IMR-90 (cell line): ENCODE results near the gene SPIN3. TPM values are rescaled to one million over a fixed set of nuclear protein-coding genes. Genes with fewer than 3 reads are reported as not detected.

Experiments used
- ATAC-seq: fragments of 200-7000 bp; cut with Tn5 transposase; 2 replicates; pipeline ENCODE4 v1.9.1; 2020; ENCODE audit warnings: low read depth, mild to moderate bottlenecking, moderate library complexity
- BruUV-seq: library from RNA; stranded (reverse); fragments of 400-500 nt; replicated peaks from 2 replicates; lab custom pipeline; 2021; lab: Mats Ljungman, UMichigan
- CTCF ChIA-PET: fragments of 300-600 bp; formaldehyde crosslinking; extraction: SDS; loops from one replicate; lab custom pipeline; 2021; ENCODE audit warnings: antibody characterized with exemption; lab: Yijun Ruan, JAX
- POLR2A ChIA-PET: fragments of 300-600 bp; sonication (Branson Sonifier 250); formaldehyde crosslinking; loops from one replicate; lab custom pipeline; 2022; ENCODE audit warnings: antibody characterized with exemption; ENCODE audit not compliant: unreplicated experiment; lab: Charles Lee
- DNase-seq: peaks from one replicate; pipeline ENCODE4 v3.0.0; 2013
- H2AFZ ChIP-seq: replicated peaks from 2 replicates; pipeline ENCODE3; 2013; ENCODE audit warnings: low read length, mild to moderate bottlenecking; ENCODE audit not compliant: poor library complexity
- H2AK5ac ChIP-seq: 2 replicates; pipeline ENCODE4 v1.6.1; 2013; ENCODE audit warnings: low read depth, low read length, inconsistent platforms
- H2AK9ac ChIP-seq: replicated peaks from 2 replicates; pipeline ENCODE3; 2013; ENCODE audit warnings: mild to moderate bottlenecking, low read depth, low read length, moderate library complexity; ENCODE audit not compliant: poor library complexity
- H2BK120ac ChIP-seq: 2 replicates; pipeline ENCODE4 v1.6.1; 2013; ENCODE audit warnings: low read depth, low read length, inconsistent platforms
- H2BK15ac ChIP-seq: 3 replicates; pipeline ENCODE4 v1.6.1; 2013; ENCODE audit warnings: low read depth, low read length, inconsistent platforms
- H2BK20ac ChIP-seq: 2 replicates; pipeline ENCODE4 v1.6.1; 2013; ENCODE audit warnings: low read depth, mild to moderate bottlenecking, inconsistent platforms, low read length, moderate library complexity
- H2BK5ac ChIP-seq: 2 replicates; pipeline ENCODE4 v1.6.1; 2013; ENCODE audit warnings: mild to moderate bottlenecking, low read depth, low read length, inconsistent platforms; ENCODE audit not compliant: poor library complexity, severe bottlenecking
- H3K14ac ChIP-seq: replicated peaks from 2 replicates; pipeline ENCODE4 v1.6.1; 2013; ENCODE audit warnings: low read depth, low read length, inconsistent platforms
- H3K18ac ChIP-seq: 2 replicates; pipeline ENCODE4 v1.6.1; 2013; ENCODE audit warnings: low read depth, low read length, control low read depth
- H3K23ac ChIP-seq: 2 replicates; pipeline ENCODE4 v1.6.1; 2013; ENCODE audit warnings: low read depth, low read length, inconsistent platforms
- H3K27ac ChIP-seq: 2 replicates; pipeline ENCODE4 v1.5.1; 2013; ENCODE audit warnings: mild to moderate bottlenecking, control low read depth, low read length; ENCODE audit not compliant: insufficient read depth
- H3K27me3 ChIP-seq: 2 replicates; pipeline ENCODE4 v1.6.1; 2013; ENCODE audit warnings: low read length; ENCODE audit not compliant: control insufficient read depth, insufficient read depth
- H3K36me3 ChIP-seq: 2 replicates; pipeline ENCODE4 v1.6.1; 2013; ENCODE audit warnings: low read length, mixed read lengths; ENCODE audit not compliant: control insufficient read depth, insufficient read depth
- H3K4ac ChIP-seq: 2 replicates; pipeline ENCODE4 v1.6.1; 2013; ENCODE audit warnings: low read depth, low read length, inconsistent platforms
- H3K4me1 ChIP-seq: 2 replicates; pipeline ENCODE4 v1.6.1; 2013; ENCODE audit warnings: low read length, mixed read lengths; ENCODE audit not compliant: control insufficient read depth, insufficient read depth
- H3K4me2 ChIP-seq: 2 replicates; pipeline ENCODE4 v1.6.1; 2013; ENCODE audit warnings: low read depth, mild to moderate bottlenecking, control low read depth, low read length, moderate library complexity
- H3K4me3 ChIP-seq: 2 replicates; pipeline ENCODE4 v1.5.1; 2013; ENCODE audit warnings: low read depth, mild to moderate bottlenecking, control low read depth, low read length, moderate library complexity; ENCODE audit not compliant: insufficient read depth
- H3K56ac ChIP-seq: 2 replicates; pipeline ENCODE4 v1.6.1; 2013; ENCODE audit warnings: low read length, inconsistent platforms; ENCODE audit not compliant: insufficient read depth; ENCODE audit errors: extremely low read depth
- H3K79me1 ChIP-seq, 2 experiments: 2 replicates each; pipeline ENCODE4 v1.6.1; 2013; ENCODE audit warnings: low read length in 2 of 2, inconsistent platforms in 1 of 2, low read depth in 1 of 2
- H3K9ac ChIP-seq: 2 replicates; pipeline ENCODE4 v1.6.1; 2013; ENCODE audit warnings: low read depth, low read length, control low read depth
- H3K9me1 ChIP-seq: 2 replicates; pipeline ENCODE4 v1.6.1; 2013; ENCODE audit warnings: low read length, inconsistent platforms; ENCODE audit not compliant: insufficient read depth
- H3K9me3 ChIP-seq: 2 replicates; pipeline ENCODE4 v1.6.1; 2013; ENCODE audit warnings: low read length; ENCODE audit not compliant: control insufficient read depth, insufficient read depth
- H4K20me1 ChIP-seq: 2 replicates; pipeline ENCODE4 v1.6.1; 2013; ENCODE audit warnings: low read length, inconsistent platforms; ENCODE audit not compliant: insufficient read depth
- H4K5ac ChIP-seq: 2 replicates; pipeline ENCODE4 v1.6.1; 2013; ENCODE audit warnings: mild to moderate bottlenecking, low read depth, low read length, control low read depth
- H4K8ac ChIP-seq, 2 experiments: 2 replicates each; pipeline ENCODE4 v1.6.1; 2013; ENCODE audit warnings: low read depth in 2 of 2, low read length in 2 of 2, control low read depth in 1 of 2, inconsistent platforms in 1 of 2
- H4K91ac ChIP-seq: 2 replicates; pipeline ENCODE4 v1.6.1; 2013; ENCODE audit warnings: low read depth, low read length, inconsistent platforms; ENCODE audit not compliant: insufficient read depth
- CTCF ChIP-seq: conservative IDR thresholded peaks from 2 replicates; pipeline ENCODE4 v1.5.1; 2012; ENCODE audit warnings: mild to moderate bottlenecking, low read depth, low read length, improper control_type of control experiment
- FOS ChIP-seq: fragments of 150-350 bp; IDR thresholded peaks from 2 replicates; pipeline ENCODE4 v1.6.1; 2016; ENCODE audit warnings: low read depth, low read length
- MXI1 ChIP-seq: IDR thresholded peaks from 2 replicates; pipeline ENCODE4 v1.6.1; 2012; ENCODE audit warnings: low read depth, mild to moderate bottlenecking, low read length, moderate library complexity, borderline replicate concordance
- NFE2L2 ChIP-seq: fragments of 150-350 bp; IDR thresholded peaks from 2 replicates; pipeline ENCODE4 v1.6.1; 2016; ENCODE audit warnings: low read depth, mild to moderate bottlenecking, low read length
- USF2 ChIP-seq: fragments of 150-350 bp; IDR thresholded peaks from 2 replicates; pipeline ENCODE4 v1.6.1; 2017; ENCODE audit warnings: mild to moderate bottlenecking, antibody characterized with exemption, low read length, low read depth
- WGBS, 2 experiments: methylation state at CpG; one replicate each; pipeline versions ENCODE4 v1.1.5 to v1.1.7; 2013; ENCODE audit warnings: missing lambda C conversion rate in 2 of 2; ENCODE audit not compliant: insufficient read length in 1 of 2; ENCODE audit errors: extremely low coverage in 2 of 2; 5-methylcytosine and 5-hydroxymethylcytosine counted together
- dilution Hi-C: fragments of 300-500 bp; cut with HindIII; formaldehyde crosslinking; loops from one replicate; pipeline ENCODE4 v1.14.3; 2018; ENCODE audit warnings: low sequenced_read_pairs; ENCODE audit not compliant: unreplicated experiment
- in situ Hi-C: fragments of 300-500 bp; cut with MboI; formaldehyde crosslinking; loops from 3 replicates; pipeline ENCODE4 v1.14.3; 2019; ENCODE audit warnings: low sequenced_read_pairs, inconsistent platforms, mixed read lengths
- intact Hi-C: fragments of 100-400 bp; cut with micrococcal nuclease; formaldehyde crosslinking; loops from 2 replicates; pipeline ENCODE4 v1.10.0; 2022
- polyA plus RNA-seq, 3 experiments: library from polyadenylated mRNA; depleted of rRNA; stranded (reverse); fragments of >200 nt; gene quantifications; 2 replicates each; pipeline ENCODE4 v1.2.3, GENCODE V29; 2012; ENCODE audit warnings: low replicate concordance in 1 of 3
- total RNA-seq: library from RNA; depleted of rRNA; stranded (reverse); fragments of >200 nt; gene quantifications from 2 replicates; pipeline ENCODE4 v1.2.3, GENCODE V29; 2012
- TF ChIP-seq, protein P1 (sequence below): fragments of 150-350 bp; IDR thresholded peaks from 2 replicates; pipeline ENCODE4 v1.6.1; 2016; ENCODE audit warnings: low read depth, mild to moderate bottlenecking, low read length, moderate library complexity, borderline replicate concordance

Gene SPIN3
- total and polyA plus RNA-seq, 2 of the 4 experiments (the other 2 are of a cell fraction), result 4.3 to 5.3 TPM

DNA sequence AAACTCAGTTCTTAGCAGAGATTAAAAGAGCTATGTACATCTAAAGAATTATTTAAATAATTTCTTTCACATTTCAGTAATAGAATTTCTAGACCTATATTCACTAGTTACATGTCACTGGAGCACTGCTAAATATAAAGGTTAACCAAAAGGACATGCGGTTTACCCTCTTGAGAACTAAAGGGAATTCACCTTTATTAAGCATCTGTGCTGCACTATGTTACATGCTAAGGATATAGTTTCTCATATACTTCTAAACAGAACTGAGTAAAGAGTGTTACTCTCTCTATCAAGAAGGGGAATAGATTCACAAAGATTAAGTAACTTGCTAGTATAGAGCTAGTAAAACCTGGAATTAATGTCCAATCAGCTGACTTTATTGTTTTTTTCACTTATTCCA is 7.6 kb downstream of the SPIN3 start:
- Histone ChIP-seq H2BK20ac (no peak overlapping the region), H3K27ac (no peak overlapping the region), H2BK120ac (no peak overlapping the region), H3K9me3 (no peaks in the 10 kb centered on the region), H3K9me1 (no peaks in the 10 kb centered on the region), H3K9ac (no peak overlapping the region), H4K5ac (no peak overlapping the region), H2BK15ac (no peak overlapping the region), H3K36me3 (peaks cover 9% of the 10 kb centered on the region), H3K4me3 (no peak overlapping the region), H2AFZ (no peak overlapping the region), H3K56ac (no peak overlapping the region), H3K79me1 (no peaks in the 10 kb centered on the region), H2BK5ac (no peak overlapping the region), H2AK5ac (no peak overlapping the region), H3K4ac (no peak overlapping the region), H3K27me3 (no peaks in the 10 kb centered on the region), H3K14ac (no peak overlapping the region), H4K91ac (no peak overlapping the region), H3K4me1 (no peaks in the 10 kb centered on the region), H2AK9ac (no peak overlapping the region), H3K23ac (no peak overlapping the region), H4K8ac (no peak overlapping the region), H3K18ac (no peak overlapping the region), H3K4me2 (no peak overlapping the region), H4K20me1 (no peaks in the 10 kb centered on the region)
- dilution Hi-C loops, result no loop called here
- no TSS peak for BruUV-seq
- CTCF ChIA-PET, result interaction anchor here (1.0 kb wide), 1 partner anchor 13 kb away, joined by 6 read pairs; no protein-coding TSS in a partner anchor
- WGBS, 2 experiments, result no CpG with 5 or more reads among the region's 1 CpG
- intact Hi-C loops, result no loop called here
- in situ Hi-C loops, result loop anchor here (25.0 kb wide), 1 partner anchor 175 kb away; no protein-coding TSS in a partner anchor
- POLR2A ChIA-PET, result no interaction called here
- DNase-seq (no peak), ATAC-seq (no peak)
- TF ChIP-seq NFE2L2 (no peak), USF2 (no peak), FOS (no peak), CTCF (no peak), MXI1 (no peak)
- TF ChIP-seq, protein P1, sequence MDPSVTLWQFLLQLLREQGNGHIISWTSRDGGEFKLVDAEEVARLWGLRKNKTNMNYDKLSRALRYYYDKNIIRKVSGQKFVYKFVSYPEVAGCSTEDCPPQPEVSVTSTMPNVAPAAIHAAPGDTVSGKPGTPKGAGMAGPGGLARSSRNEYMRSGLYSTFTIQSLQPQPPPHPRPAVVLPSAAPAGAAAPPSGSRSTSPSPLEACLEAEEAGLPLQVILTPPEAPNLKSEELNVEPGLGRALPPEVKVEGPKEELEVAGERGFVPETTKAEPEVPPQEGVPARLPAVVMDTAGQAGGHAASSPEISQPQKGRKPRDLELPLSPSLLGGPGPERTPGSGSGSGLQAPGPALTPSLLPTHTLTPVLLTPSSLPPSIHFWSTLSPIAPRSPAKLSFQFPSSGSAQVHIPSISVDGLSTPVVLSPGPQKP, result no peak
